Measurements from ENCODE around the gene COL9A3.

The COL9A3 gene

GRCh38 chr20:62771396-62772102, 45.3 kb upstream of the COL9A3 start:
- no peaks in the 10 kb centered on the region for H3F3A ChIP-seq (ENCODE audit: low read depth)
- H4K20me1 ChIP-seq (ENCODE audit: insufficient read depth, low read length, poor library complexity, severe bottlenecking), result no peaks in the 10 kb centered on the region
- no peaks in the 10 kb centered on the region for H3K9me3 ChIP-seq (ENCODE audit: insufficient read depth, low read depth, low read length)
- no peak overlapping the region for H3K4me3 ChIP-seq (ENCODE audit: low read length, poor library complexity, severe bottlenecking)
- H3K36me3 ChIP-seq (ENCODE audit: insufficient read depth, low read length), result no peaks in the 10 kb centered on the region
- no peak overlapping the region for H3K4me2 ChIP-seq (ENCODE audit: low read depth, low read length, poor library complexity, severe bottlenecking)
- H3K9ac ChIP-seq (ENCODE audit: low read depth, low read length, poor library complexity, severe bottlenecking), result no peak overlapping the region
- no peak overlapping the region for H2AFZ ChIP-seq (ENCODE audit: low read length)
- peaks cover 29% of the 10 kb centered on the region for H3K4me1 ChIP-seq (ENCODE audit: insufficient read depth, low read length, poor library complexity, severe bottlenecking)
- H3K79me2 ChIP-seq (ENCODE audit: insufficient read depth, low read length), result 0 out of 2 replicates have a peak, but pooled peaks cover 4% of the 10 kb centered on the region
- no peaks in the 10 kb centered on the region for H3K9me2 ChIP-seq (replicated peaks; ENCODE audit: low read depth, low read length)
- no peaks in the 10 kb centered on the region for H3K27me3 ChIP-seq (ENCODE audit: insufficient read depth, low read length, poor library complexity, severe bottlenecking)
- no peak for TF ChIP-seq EZH2phosphoT487 (IDR thresholded peaks at IDR 0.05; ENCODE audit: borderline replicate concordance)

DNA sequence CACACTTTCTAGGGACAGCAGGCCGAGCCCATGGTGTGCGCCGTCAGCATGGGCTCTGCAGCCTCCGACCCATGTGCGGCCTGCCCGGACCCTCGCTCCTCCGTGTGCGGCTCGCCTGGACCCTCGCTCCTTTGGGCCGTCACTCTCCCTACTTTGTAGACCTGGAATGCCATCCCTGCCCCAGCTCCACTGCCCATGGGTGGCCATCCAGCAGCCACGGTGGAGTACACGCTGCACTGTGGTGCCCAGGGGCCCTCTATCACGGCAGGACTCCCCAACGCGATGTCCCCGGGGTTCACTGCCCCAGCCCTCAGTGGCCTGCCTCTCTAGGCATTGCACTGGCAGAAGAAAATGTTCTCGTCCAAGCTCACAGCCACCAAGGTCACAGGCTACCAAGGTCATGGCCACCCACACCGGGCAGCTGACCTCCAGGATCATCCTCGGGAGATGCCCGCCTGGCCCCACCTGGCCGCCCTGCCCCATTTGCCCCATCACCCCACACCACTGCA, 44.7 kb upstream of the COL9A3 start:
- TF ChIP-seq EZH2phosphoT487 (IDR thresholded peaks at IDR 0.05; ENCODE audit: borderline replicate concordance), result no peak
- TF ChIP-seq, protein P1, sequence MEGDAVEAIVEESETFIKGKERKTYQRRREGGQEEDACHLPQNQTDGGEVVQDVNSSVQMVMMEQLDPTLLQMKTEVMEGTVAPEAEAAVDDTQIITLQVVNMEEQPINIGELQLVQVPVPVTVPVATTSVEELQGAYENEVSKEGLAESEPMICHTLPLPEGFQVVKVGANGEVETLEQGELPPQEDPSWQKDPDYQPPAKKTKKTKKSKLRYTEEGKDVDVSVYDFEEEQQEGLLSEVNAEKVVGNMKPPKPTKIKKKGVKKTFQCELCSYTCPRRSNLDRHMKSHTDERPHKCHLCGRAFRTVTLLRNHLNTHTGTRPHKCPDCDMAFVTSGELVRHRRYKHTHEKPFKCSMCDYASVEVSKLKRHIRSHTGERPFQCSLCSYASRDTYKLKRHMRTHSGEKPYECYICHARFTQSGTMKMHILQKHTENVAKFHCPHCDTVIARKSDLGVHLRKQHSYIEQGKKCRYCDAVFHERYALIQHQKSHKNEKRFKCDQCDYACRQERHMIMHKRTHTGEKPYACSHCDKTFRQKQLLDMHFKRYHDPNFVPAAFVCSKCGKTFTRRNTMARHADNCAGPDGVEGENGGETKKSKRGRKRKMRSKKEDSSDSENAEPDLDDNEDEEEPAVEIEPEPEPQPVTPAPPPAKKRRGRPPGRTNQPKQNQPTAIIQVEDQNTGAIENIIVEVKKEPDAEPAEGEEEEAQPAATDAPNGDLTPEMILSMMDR (conservative IDR thresholded peaks at IDR 0.05; ENCODE audit: low read length), result no peak
- Histone ChIP-seq H2AFZ (ENCODE audit: low read length) (no peak overlapping the region), H3K36me3 (ENCODE audit: insufficient read depth, low read length) (no peaks in the 10 kb centered on the region), H3K4me3 (ENCODE audit: low read length, poor library complexity, severe bottlenecking) (no peak overlapping the region), H3K79me2 (ENCODE audit: insufficient read depth, low read length) (0 out of 2 replicates have a peak, but pooled peaks cover 4% of the 10 kb centered on the region), H3K4me1 (ENCODE audit: insufficient read depth, low read length, poor library complexity, severe bottlenecking) (peaks cover 33% of the 10 kb centered on the region), H4K20me1 (ENCODE audit: insufficient read depth, low read length, poor library complexity, severe bottlenecking) (no peaks in the 10 kb centered on the region), H3K9me2 (replicated peaks; ENCODE audit: low read depth, low read length) (no peaks in the 10 kb centered on the region), H3K9me3 (ENCODE audit: insufficient read depth, low read depth, low read length) (no peaks in the 10 kb centered on the region), H3K27me3 (ENCODE audit: insufficient read depth, low read length, poor library complexity, severe bottlenecking) (no peaks in the 10 kb centered on the region), H3F3A (ENCODE audit: low read depth) (no peaks in the 10 kb centered on the region), H3K4me2 (ENCODE audit: low read depth, low read length, poor library complexity, severe bottlenecking) (no peak overlapping the region), H3K9ac (ENCODE audit: low read depth, low read length, poor library complexity, severe bottlenecking) (no peak overlapping the region)

- Histone ChIP-seq H3K4me3 (ENCODE audit: low read length, poor library complexity, severe bottlenecking) (no peak overlapping the region), H3K27me3 (ENCODE audit: insufficient read depth, low read length, poor library complexity, severe bottlenecking) (no peaks in the 10 kb centered on the region), H3K9ac (ENCODE audit: low read depth, low read length, poor library complexity, severe bottlenecking) (no peak overlapping the region), H3K79me2 (ENCODE audit: insufficient read depth, low read length) (0 out of 2 replicates have a peak, but pooled peaks cover 4% of the 10 kb centered on the region), H3F3A (ENCODE audit: low read depth) (no peaks in the 10 kb centered on the region), H3K9me3 (ENCODE audit: insufficient read depth, low read depth, low read length) (no peaks in the 10 kb centered on the region), H3K4me2 (ENCODE audit: low read depth, low read length, poor library complexity, severe bottlenecking) (no peak overlapping the region), H3K9me2 (replicated peaks; ENCODE audit: low read depth, low read length) (no peaks in the 10 kb centered on the region), H3K4me1 (ENCODE audit: insufficient read depth, low read length, poor library complexity, severe bottlenecking) (peaks cover 37% of the 10 kb centered on the region), H4K20me1 (ENCODE audit: insufficient read depth, low read length, poor library complexity, severe bottlenecking) (no peaks in the 10 kb centered on the region), H3K36me3 (ENCODE audit: insufficient read depth, low read length) (no peaks in the 10 kb centered on the region), H2AFZ (ENCODE audit: low read length) (no peak overlapping the region)
- TF ChIP-seq, protein P1 (conservative IDR thresholded peaks at IDR 0.05; ENCODE audit: low read length), result no peak
- TF ChIP-seq EZH2phosphoT487 (IDR thresholded peaks at IDR 0.05; ENCODE audit: borderline replicate concordance), result no peak
Observed at GRCh38 chr20:62772619-62772989, 44.2 kb upstream of the COL9A3 start.

Data from Loucy (cell line).